SK-N-SH (cell line): ENCODE data around the gene RELT. TPM values are rescaled to one million over a fixed set of nuclear protein-coding genes. Genes with fewer than 3 reads are reported as not detected.
A peak's percentile ranks its signal among the peaks of the same experiment; 100 is the strongest.

Experiments
- CTCF ChIA-PET: fragments of 300-600, 350-600 bp; formaldehyde crosslinking; extraction: SDS; loops from one replicate; lab custom pipeline; 2021; lab: Yijun Ruan, JAX
- POLR2A ChIA-PET: fragments of 350-600 bp; sonication (Branson Sonifier 250); formaldehyde crosslinking; extraction: SDS; loops from one replicate; lab custom pipeline; 2020; ENCODE audit warnings: antibody characterized with exemption, inconsistent platforms; lab: Yijun Ruan, JAX
- DNase-seq: peaks from one replicate; pipeline ENCODE4 v3.0.0; 2012
- H2AFZ ChIP-seq: fragments of 200-600 bp; sonication (generic); 2 replicates; pipeline ENCODE4 v1.8.1; 2016; ENCODE audit warnings: antibody characterized with exemption, mild to moderate bottlenecking, low read depth
- H3F3A ChIP-seq: fragments of 200-600 bp; sonication (generic); replicated peaks from 2 replicates; pipeline ENCODE3; 2016; ENCODE audit warnings: antibody characterized with exemption, mild to moderate bottlenecking; ENCODE audit not compliant: insufficient read depth
- H3K27ac ChIP-seq, 2 experiments: fragments of 200-500 bp in 1 of 2; fragments of 200-600 bp in 1 of 2; sonication (Bioruptor generic) in 1 of 2; sonication (generic), shearing (Covaris generic) in 1 of 2; 2 replicates each; pipeline versions ENCODE4 v1.5.1 to v1.6.1; 2014 to 2016; ENCODE audit warnings: low read depth in 2 of 2, inconsistent platforms in 1 of 2, low read length in 1 of 2, mild to moderate bottlenecking in 1 of 2, mixed read lengths in 1 of 2
- H3K27me3 ChIP-seq: fragments of 200-600 bp; sonication (generic), shearing (Covaris generic); 2 replicates; pipeline ENCODE4 v1.6.1; 2016; ENCODE audit warnings: mixed run types; ENCODE audit not compliant: insufficient read depth
- H3K36me3 ChIP-seq, 2 experiments: fragments of 200-500 bp in 1 of 2; fragments of 200-600 bp in 1 of 2; sonication (Bioruptor generic) in 1 of 2; sonication (generic) in 1 of 2; replicated peaks in 1 of 2; 2 replicates each; pipeline versions ENCODE3 to v1.5.1; 2014 to 2016; ENCODE audit warnings: low read length in 1 of 2, mild to moderate bottlenecking in 1 of 2; ENCODE audit not compliant: insufficient read depth in 2 of 2, control insufficient read depth in 1 of 2
- H3K4me1 ChIP-seq, 2 experiments: fragments of 200-500 bp in 1 of 2; fragments of 200-600 bp in 1 of 2; sonication (Bioruptor generic) in 1 of 2; sonication (generic), shearing (Covaris generic) in 1 of 2; 2 replicates each; pipeline versions ENCODE4 v1.5.1 to v1.6.1; 2014 to 2016; ENCODE audit warnings: low read depth in 1 of 2, low read length in 1 of 2, mixed run types in 1 of 2; ENCODE audit not compliant: insufficient read depth in 2 of 2, control insufficient read depth in 1 of 2
- H3K4me2 ChIP-seq: fragments of 200-600 bp; sonication (generic), shearing (Covaris generic); 2 replicates; pipeline ENCODE4 v1.6.1; 2017; ENCODE audit warnings: mixed run types
- H3K4me3 ChIP-seq, 2 experiments: fragments of 200-500 bp in 1 of 2; fragments of 200-600 bp in 1 of 2; sonication (Bioruptor generic) in 1 of 2; sonication (generic), shearing (Covaris generic) in 1 of 2; 2 replicates each; pipeline versions ENCODE4 v1.5.1 to v1.8.1; 2014 to 2016; ENCODE audit warnings: low read depth in 2 of 2, inconsistent platforms in 1 of 2, low read length in 1 of 2, mild to moderate bottlenecking in 1 of 2, mixed read lengths in 1 of 2, moderate library complexity in 1 of 2
- H3K79me2 ChIP-seq: fragments of 200-600 bp; sonication (generic); 2 replicates; pipeline ENCODE4 v1.8.1; 2017; ENCODE audit warnings: mild to moderate bottlenecking; ENCODE audit not compliant: insufficient read depth
- H3K9ac ChIP-seq: fragments of 200-600 bp; sonication (generic); 2 replicates; pipeline ENCODE4 v1.6.1; 2017; ENCODE audit warnings: mixed run types
- H3K9me2 ChIP-seq: fragments of 200-600 bp; sonication (generic); 2 replicates; pipeline ENCODE4 v1.6.1; 2017; ENCODE audit warnings: mixed run types
- H3K9me3 ChIP-seq: fragments of 200-600 bp; sonication (generic); 2 replicates; pipeline ENCODE4 v1.6.1; 2017; ENCODE audit warnings: mixed run types, mild to moderate bottlenecking, moderate library complexity
- H4K20me1 ChIP-seq: fragments of 200-600 bp; sonication (generic); 2 replicates; pipeline ENCODE4 v1.6.1; 2017; ENCODE audit warnings: mild to moderate bottlenecking, mixed run types; ENCODE audit not compliant: insufficient read depth
- CHD2 ChIP-seq: fragments of 150-350 bp; IDR thresholded peaks from 2 replicates; pipeline ENCODE4 v1.6.1; 2018; ENCODE audit warnings: low read length; ENCODE audit not compliant: partially characterized antibody
- ELF1 ChIP-seq: IDR thresholded peaks from 2 replicates; pipeline ENCODE4 v1.4.0; 2012
- EZH2phosphoT487 ChIP-seq: fragments of 200-600 bp; sonication (generic); IDR thresholded peaks from 2 replicates; pipeline ENCODE4 v1.6.1; 2017; ENCODE audit warnings: low read depth, mixed run types, mild to moderate bottlenecking, antibody characterized with exemption, moderate library complexity, borderline replicate concordance
- FOSL2 ChIP-seq: IDR thresholded peaks from 2 replicates; pipeline ENCODE4 v1.4.0; 2012; ENCODE audit warnings: low read depth, mild to moderate bottlenecking, moderate library complexity, borderline replicate concordance
- FOXJ3 ChIP-seq: sonication (generic); formaldehyde crosslinking; IDR thresholded peaks from 2 replicates; pipeline ENCODE4 v1.5.1; 2020; ENCODE audit warnings: mild to moderate bottlenecking, missing genetic modification reagents
- GABPA ChIP-seq: IDR thresholded peaks from 2 replicates; pipeline ENCODE4 v1.4.0; 2012; ENCODE audit warnings: low read depth, mild to moderate bottlenecking
- GATA2 ChIP-seq: sonication (generic); formaldehyde crosslinking; IDR thresholded peaks from 2 replicates; pipeline ENCODE4 v1.5.0; 2020; ENCODE audit warnings: mild to moderate bottlenecking, missing genetic modification reagents
- JUND ChIP-seq: IDR thresholded peaks from 2 replicates; pipeline ENCODE4 v1.4.0; 2012
- MEF2A ChIP-seq: IDR thresholded peaks from 2 replicates; pipeline ENCODE4 v1.4.0; 2012; ENCODE audit warnings: low read depth, borderline replicate concordance
- MXI1 ChIP-seq: IDR thresholded peaks from 2 replicates; pipeline ENCODE4 v1.6.1; 2012; ENCODE audit warnings: mild to moderate bottlenecking, low read depth, low read length, improper control_type of control experiment
- NRF1 ChIP-seq: IDR thresholded peaks from 2 replicates; pipeline ENCODE4 v1.6.1; 2012; ENCODE audit warnings: low read depth, mild to moderate bottlenecking, low read length
- POLR2AphosphoS5 ChIP-seq: IDR thresholded peaks from 2 replicates; pipeline ENCODE4 v1.6.1; 2012; ENCODE audit warnings: low read depth, low read length
- RAD21 ChIP-seq: IDR thresholded peaks from 2 replicates; pipeline ENCODE4 v1.6.1; 2012; ENCODE audit warnings: mild to moderate bottlenecking, low read length
- SMC3 ChIP-seq: IDR thresholded peaks from 2 replicates; pipeline ENCODE4 v1.6.1; 2012; ENCODE audit warnings: low read depth, low read length, improper control_type of control experiment
- YY1 ChIP-seq: IDR thresholded peaks from 2 replicates; pipeline ENCODE4 v1.4.0; 2012; ENCODE audit warnings: low read depth, mild to moderate bottlenecking
- WGBS: methylation state at CpG from one replicate; pipeline ENCODE4 v1.1.6; 2017; ENCODE audit warnings: low lambda C conversion rate; 5-methylcytosine and 5-hydroxymethylcytosine counted together
- polyA plus RNA-seq, 3 experiments: library from polyadenylated mRNA; depleted of rRNA; stranded (reverse); fragments of >200 nt; gene quantifications; 2 replicates each; pipeline ENCODE4 v1.2.3, GENCODE V29; 2012
- TF ChIP-seq, protein P1 (sequence below): fragments of 200-600 bp; sonication (generic); IDR thresholded peaks from 2 replicates; pipeline ENCODE4 v1.6.1; 2017; ENCODE audit warnings: antibody characterized with exemption, mild to moderate bottlenecking, moderate library complexity
- TF ChIP-seq, protein P2 (sequence below): IDR thresholded peaks from 2 replicates; pipeline ENCODE4 v1.4.0; 2012; ENCODE audit warnings: low read depth, borderline replicate concordance
- TF ChIP-seq, protein P3 (sequence below): IDR thresholded peaks from 2 replicates; pipeline ENCODE4; 2012
- TF ChIP-seq, protein P4 (sequence below): fragments of 150-350 bp; IDR thresholded peaks from 2 replicates; pipeline ENCODE4 v1.6.1; 2017; ENCODE audit warnings: antibody characterized with exemption, low read length, low read depth, borderline replicate concordance
- TF ChIP-seq, protein P5 (sequence below): IDR thresholded peaks from 2 replicates; pipeline ENCODE4 v1.4.0; 2012; ENCODE audit warnings: low read depth
- TF ChIP-seq, protein P6 (sequence below): fragments of 150-350 bp; IDR thresholded peaks from 2 replicates; pipeline ENCODE4 v1.6.1; 2016; ENCODE audit warnings: mild to moderate bottlenecking, low read depth, low read length

Gene RELT
- polyA plus RNA-seq, 1 of the 3 experiments (the other 2 are of a cell fraction) = 4.3 TPM

DNA sequence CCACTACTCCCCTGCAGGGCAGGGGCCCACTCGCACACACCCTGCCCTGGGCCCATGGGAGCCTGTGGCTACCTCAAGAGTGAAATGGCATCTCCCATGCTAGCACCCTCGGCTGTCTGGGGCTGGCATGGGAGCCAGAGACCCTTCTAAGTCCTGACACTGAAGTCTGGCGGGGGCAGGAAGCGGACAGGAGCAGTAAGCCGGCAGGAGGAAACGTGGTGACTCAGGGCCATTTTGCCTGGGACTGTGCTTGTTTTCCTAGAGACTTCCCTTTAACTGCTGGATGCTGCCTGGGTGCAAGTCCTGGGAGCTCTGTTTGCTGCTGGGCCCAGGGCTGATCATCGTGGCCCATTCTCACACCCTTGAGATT, 16.8 kb downstream of the RELT start (continued):
- TF ChIP-seq, protein P1, sequence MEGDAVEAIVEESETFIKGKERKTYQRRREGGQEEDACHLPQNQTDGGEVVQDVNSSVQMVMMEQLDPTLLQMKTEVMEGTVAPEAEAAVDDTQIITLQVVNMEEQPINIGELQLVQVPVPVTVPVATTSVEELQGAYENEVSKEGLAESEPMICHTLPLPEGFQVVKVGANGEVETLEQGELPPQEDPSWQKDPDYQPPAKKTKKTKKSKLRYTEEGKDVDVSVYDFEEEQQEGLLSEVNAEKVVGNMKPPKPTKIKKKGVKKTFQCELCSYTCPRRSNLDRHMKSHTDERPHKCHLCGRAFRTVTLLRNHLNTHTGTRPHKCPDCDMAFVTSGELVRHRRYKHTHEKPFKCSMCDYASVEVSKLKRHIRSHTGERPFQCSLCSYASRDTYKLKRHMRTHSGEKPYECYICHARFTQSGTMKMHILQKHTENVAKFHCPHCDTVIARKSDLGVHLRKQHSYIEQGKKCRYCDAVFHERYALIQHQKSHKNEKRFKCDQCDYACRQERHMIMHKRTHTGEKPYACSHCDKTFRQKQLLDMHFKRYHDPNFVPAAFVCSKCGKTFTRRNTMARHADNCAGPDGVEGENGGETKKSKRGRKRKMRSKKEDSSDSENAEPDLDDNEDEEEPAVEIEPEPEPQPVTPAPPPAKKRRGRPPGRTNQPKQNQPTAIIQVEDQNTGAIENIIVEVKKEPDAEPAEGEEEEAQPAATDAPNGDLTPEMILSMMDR = no peak
- no peak for TF ChIP-seq MXI1
- TF ChIP-seq, protein P2, sequence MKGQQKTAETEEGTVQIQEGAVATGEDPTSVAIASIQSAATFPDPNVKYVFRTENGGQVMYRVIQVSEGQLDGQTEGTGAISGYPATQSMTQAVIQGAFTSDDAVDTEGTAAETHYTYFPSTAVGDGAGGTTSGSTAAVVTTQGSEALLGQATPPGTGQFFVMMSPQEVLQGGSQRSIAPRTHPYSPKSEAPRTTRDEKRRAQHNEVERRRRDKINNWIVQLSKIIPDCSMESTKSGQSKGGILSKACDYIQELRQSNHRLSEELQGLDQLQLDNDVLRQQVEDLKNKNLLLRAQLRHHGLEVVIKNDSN = no peak
- no peak for TF ChIP-seq GABPA
- TF ChIP-seq NRF1 = no peak
- TF ChIP-seq ELF1 = no peak
- TF ChIP-seq, protein P3, sequence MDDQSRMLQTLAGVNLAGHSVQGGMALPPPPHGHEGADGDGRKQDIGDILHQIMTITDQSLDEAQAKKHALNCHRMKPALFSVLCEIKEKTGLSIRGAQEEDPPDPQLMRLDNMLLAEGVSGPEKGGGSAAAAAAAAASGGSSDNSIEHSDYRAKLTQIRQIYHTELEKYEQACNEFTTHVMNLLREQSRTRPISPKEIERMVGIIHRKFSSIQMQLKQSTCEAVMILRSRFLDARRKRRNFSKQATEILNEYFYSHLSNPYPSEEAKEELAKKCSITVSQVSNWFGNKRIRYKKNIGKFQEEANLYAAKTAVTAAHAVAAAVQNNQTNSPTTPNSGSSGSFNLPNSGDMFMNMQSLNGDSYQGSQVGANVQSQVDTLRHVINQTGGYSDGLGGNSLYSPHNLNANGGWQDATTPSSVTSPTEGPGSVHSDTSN = no peak
- no peak for TF ChIP-seq FOXJ3 (CRISPR knock-in tag)
- TF ChIP-seq CHD2 = no peak
- TF ChIP-seq POLR2AphosphoS5 = no peak

DNA sequence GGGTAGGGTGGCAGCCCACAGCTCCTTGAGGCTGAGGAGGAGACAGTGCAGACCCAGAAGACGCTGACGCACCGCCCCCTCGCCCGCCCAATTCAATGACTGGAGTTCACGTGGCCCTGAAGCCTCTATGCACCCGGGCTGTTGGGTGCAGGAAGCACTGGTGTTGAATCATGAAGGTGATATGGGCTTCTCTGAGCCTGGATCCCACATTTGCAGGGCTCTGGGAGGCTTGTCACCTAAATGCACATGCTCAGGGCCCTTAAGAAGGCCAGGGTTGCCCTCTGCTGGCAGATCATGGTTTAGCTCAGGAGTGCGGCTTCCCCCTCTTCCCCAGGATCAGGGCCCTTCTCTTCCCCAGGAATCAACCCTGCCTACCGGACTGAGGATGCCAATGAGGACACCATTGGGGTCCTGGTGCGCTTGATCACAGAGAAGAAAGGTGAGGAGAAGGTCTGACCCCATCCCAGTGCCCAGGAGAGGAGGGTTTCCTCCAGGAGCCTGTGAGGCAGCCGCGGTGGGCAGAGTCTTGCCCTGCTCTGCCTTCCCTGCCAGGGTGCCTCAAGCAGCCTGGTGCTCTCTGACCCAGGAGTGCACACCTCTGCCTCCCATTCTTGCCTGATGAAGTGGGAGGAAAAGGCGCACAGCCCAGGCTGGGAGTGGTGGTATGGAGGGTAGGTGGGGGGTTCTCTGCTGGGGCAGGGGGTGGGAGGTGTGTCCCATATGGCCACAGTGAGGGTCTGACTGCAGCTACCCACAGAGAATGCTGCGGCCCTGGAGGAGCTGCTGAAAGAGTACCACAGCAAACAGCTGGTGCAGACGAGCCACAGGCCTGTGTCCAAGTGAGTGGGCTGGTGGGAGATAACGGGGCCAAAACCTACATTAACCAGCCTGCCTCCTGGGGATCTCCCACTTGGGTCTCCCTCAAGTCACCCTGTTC, 17.5 kb downstream of the RELT start:
- CTCF ChIA-PET = interaction anchor here (0.6 to 10.0 kb wide), 47 partner anchors 10 to 694 kb away, joined by 3 to 144 read pairs (median 5); partner anchors contain the start of genes PLEKHB1 and RELT
- no peaks in the 10 kb centered on the region; a peak in 1 of 4 replicates for H3K4me1 ChIP-seq
- no peaks in the 10 kb centered on the region for H3K27me3 ChIP-seq
- H3F3A ChIP-seq = peaks cover 5% of the 10 kb centered on the region
- H4K20me1 ChIP-seq = peaks cover 8% of the 10 kb centered on the region; the same call in 1 of the 2 replicates
- H3K36me3 ChIP-seq = no peaks in the 10 kb centered on the region
- H3K27ac ChIP-seq = no peak overlapping the region
- H2AFZ ChIP-seq = no peak overlapping the region
- POLR2A ChIA-PET = interaction anchor here (0.6 kb wide), 1 partner anchor 58 kb away, joined by 3 read pairs; no protein-coding TSS in a partner anchor
- H3K9ac ChIP-seq = no peak overlapping the region
- H3K9me3 ChIP-seq = no peaks in the 10 kb centered on the region
- no peaks in the 10 kb centered on the region for H3K9me2 ChIP-seq
- 75% methylated on average over 10 of the region's 16 CpGs for whole genome bisulfite sequencing
- no peak overlapping the region for H3K4me2 ChIP-seq
- peak; percentile 94 for DNase-seq
- H3K79me2 ChIP-seq = no peaks in the 10 kb centered on the region
- H3K4me3 ChIP-seq = no peak overlapping the region; a peak in 1 of 4 replicates
- TF ChIP-seq, protein P4, sequence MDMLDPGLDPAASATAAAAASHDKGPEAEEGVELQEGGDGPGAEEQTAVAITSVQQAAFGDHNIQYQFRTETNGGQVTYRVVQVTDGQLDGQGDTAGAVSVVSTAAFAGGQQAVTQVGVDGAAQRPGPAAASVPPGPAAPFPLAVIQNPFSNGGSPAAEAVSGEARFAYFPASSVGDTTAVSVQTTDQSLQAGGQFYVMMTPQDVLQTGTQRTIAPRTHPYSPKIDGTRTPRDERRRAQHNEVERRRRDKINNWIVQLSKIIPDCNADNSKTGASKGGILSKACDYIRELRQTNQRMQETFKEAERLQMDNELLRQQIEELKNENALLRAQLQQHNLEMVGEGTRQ = no peak
- no peak for TF ChIP-seq GABPA
- TF ChIP-seq EZH2phosphoT487 = no peak
- TF ChIP-seq YY1 = no peak
- TF ChIP-seq ELF1 = no peak
- TF ChIP-seq, protein P5, sequence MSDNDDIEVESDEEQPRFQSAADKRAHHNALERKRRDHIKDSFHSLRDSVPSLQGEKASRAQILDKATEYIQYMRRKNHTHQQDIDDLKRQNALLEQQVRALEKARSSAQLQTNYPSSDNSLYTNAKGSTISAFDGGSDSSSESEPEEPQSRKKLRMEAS = peak; percentile 88
- peak; percentile 76; the same call in 1 of the 2 replicates for TF ChIP-seq MXI1
- peak; percentile 82 for TF ChIP-seq SMC3
- no peak for TF ChIP-seq POLR2AphosphoS5
- no peak for TF ChIP-seq FOXJ3 (CRISPR knock-in tag)
- TF ChIP-seq FOSL2 = no peak
- TF ChIP-seq, protein P6, sequence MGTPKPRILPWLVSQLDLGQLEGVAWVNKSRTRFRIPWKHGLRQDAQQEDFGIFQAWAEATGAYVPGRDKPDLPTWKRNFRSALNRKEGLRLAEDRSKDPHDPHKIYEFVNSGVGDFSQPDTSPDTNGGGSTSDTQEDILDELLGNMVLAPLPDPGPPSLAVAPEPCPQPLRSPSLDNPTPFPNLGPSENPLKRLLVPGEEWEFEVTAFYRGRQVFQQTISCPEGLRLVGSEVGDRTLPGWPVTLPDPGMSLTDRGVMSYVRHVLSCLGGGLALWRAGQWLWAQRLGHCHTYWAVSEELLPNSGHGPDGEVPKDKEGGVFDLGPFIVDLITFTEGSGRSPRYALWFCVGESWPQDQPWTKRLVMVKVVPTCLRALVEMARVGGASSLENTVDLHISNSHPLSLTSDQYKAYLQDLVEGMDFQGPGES = no peak
- TF ChIP-seq, protein P1 = peak; percentile 81
- TF ChIP-seq MEF2A = no peak
- TF ChIP-seq JUND = no peak
- peak; percentile 92 for TF ChIP-seq RAD21
- no peak for TF ChIP-seq GATA2
